OCI-LY3 (cell line): ENCODE results near the gene NEUROG1.

Experiments used
- H2AFZ ChIP-seq: fragments of 200-600, 300-600 bp; shearing (Covaris generic); 2 replicates; pipeline ENCODE4 v1.6.0; 2014; ENCODE audit warnings: antibody characterized with exemption, low read depth, low read length
- H3K27ac ChIP-seq: fragments of 200-600, 300-600 bp; sonication (generic); 2 replicates; pipeline ENCODE4 v1.5.1; 2014; ENCODE audit warnings: mild to moderate bottlenecking, low read length, moderate library complexity, mixed read lengths
- H3K27me3 ChIP-seq: fragments of 200-600, 300-600 bp; sonication (generic); 2 replicates; pipeline ENCODE4 v1.6.1; 2014; ENCODE audit warnings: low read depth, low read length, mixed read lengths
- H3K36me3 ChIP-seq: fragments of 200-600, 300-600 bp; sonication (generic); replicated peaks from 2 replicates; pipeline ENCODE3; 2014; ENCODE audit warnings: low read depth, low read length, mixed read lengths
- H3K4me1 ChIP-seq: fragments of 300-600, 200-600 bp; sonication (generic); 2 replicates; pipeline ENCODE4 v1.6.1; 2014; ENCODE audit warnings: low read length, mixed read lengths
- H3K4me2 ChIP-seq: fragments of 200-600, 300-600 bp; sonication (generic); 2 replicates; pipeline ENCODE4 v1.6.1; 2014; ENCODE audit warnings: low read length, mixed read lengths
- H3K4me3 ChIP-seq: fragments of 300-600, 200-600 bp; sonication (generic); 2 replicates; pipeline ENCODE4 v1.5.1; 2014; ENCODE audit warnings: antibody characterized with exemption, mild to moderate bottlenecking, low read length, moderate library complexity
- H3K79me2 ChIP-seq: fragments of 300-600, 200-600 bp; shearing (Covaris generic); 2 replicates; pipeline ENCODE4 v1.6.1; 2014; ENCODE audit warnings: mild to moderate bottlenecking, low read length, mixed read lengths
- H3K9ac ChIP-seq: fragments of 300-600, 200-600 bp; shearing (Covaris generic); 2 replicates; pipeline ENCODE4 v1.6.0; 2014; ENCODE audit warnings: mild to moderate bottlenecking, low read length, moderate library complexity
- H3K9me3 ChIP-seq: fragments of 200-600, 300-600 bp; shearing (Covaris generic); 2 replicates; pipeline ENCODE4 v1.6.1; 2014; ENCODE audit warnings: low read length, mixed read lengths; ENCODE audit not compliant: insufficient read depth
- H4K20me1 ChIP-seq: fragments of 200-600, 300-600 bp; sonication (generic); 2 replicates; pipeline ENCODE4 v1.6.1; 2016; ENCODE audit warnings: low read length, mixed read lengths; ENCODE audit not compliant: insufficient read depth
- CTCF ChIP-seq: fragments of 200-600, 300-600 bp; sonication (generic); IDR thresholded peaks from 2 replicates; pipeline ENCODE4 v1.5.1; 2014; ENCODE audit warnings: antibody characterized with exemption, low read length, low read depth
- EZH2phosphoT487 ChIP-seq: fragments of 200-600 bp; shearing (Covaris generic); IDR thresholded peaks from 2 replicates; pipeline ENCODE4 v1.6.1; 2018; ENCODE audit warnings: antibody characterized with exemption, mixed run types, low read depth

Gene NEUROG1

GRCh38 chr5:135541807-135542502, 6.2 kb upstream of the NEUROG1 start:
- no peaks in the 10 kb centered on the region for H3K36me3 ChIP-seq
- no peaks in the 10 kb centered on the region for H3K4me1 ChIP-seq
- no peak overlapping the region for H3K4me3 ChIP-seq
- no peaks in the 10 kb centered on the region; the same call in 1 of the 2 replicates for H3K27me3 ChIP-seq
- no peaks in the 10 kb centered on the region for H4K20me1 ChIP-seq
- H2AFZ ChIP-seq, result no peak overlapping the region
- no peak overlapping the region for H3K4me2 ChIP-seq
- no peak overlapping the region for H3K9ac ChIP-seq
- TF ChIP-seq CTCF, result no peak
- TF ChIP-seq EZH2phosphoT487, result no peak
- H3K9me3 ChIP-seq, result no peaks in the 10 kb centered on the region
- no peaks in the 10 kb centered on the region for H3K79me2 ChIP-seq
- no peak overlapping the region for H3K27ac ChIP-seq

GRCh38 chr5:135539430-135540005, 3.8 kb upstream of the NEUROG1 start:
- Histone ChIP-seq H3K4me1 (no peaks in the 10 kb centered on the region), H3K9ac (no peak overlapping the region), H3K27me3 (no peaks in the 10 kb centered on the region; the same call in 1 of the 2 replicates), H3K27ac (no peak overlapping the region), H3K4me3 (no peak overlapping the region), H4K20me1 (no peaks in the 10 kb centered on the region), H3K36me3 (no peaks in the 10 kb centered on the region), H3K9me3 (no peaks in the 10 kb centered on the region), H3K79me2 (no peaks in the 10 kb centered on the region), H3K4me2 (no peak overlapping the region), H2AFZ (no peak overlapping the region)
- TF ChIP-seq EZH2phosphoT487 (no peak), CTCF (no peak)

GRCh38 chr5:135538261-135538660, 2.5 kb upstream of the NEUROG1 start:
- no peak overlapping the region for H3K9ac ChIP-seq
- H3K36me3 ChIP-seq, result no peaks in the 10 kb centered on the region
- no peak overlapping the region for H3K4me3 ChIP-seq
- no peaks in the 10 kb centered on the region; the same call in 1 of the 2 replicates for H3K27me3 ChIP-seq
- no peaks in the 10 kb centered on the region for H3K4me1 ChIP-seq
- no peak for TF ChIP-seq CTCF
- TF ChIP-seq EZH2phosphoT487, result no peak
- no peaks in the 10 kb centered on the region for H3K79me2 ChIP-seq
- H3K27ac ChIP-seq, result no peak overlapping the region
- H2AFZ ChIP-seq, result no peak overlapping the region
- H4K20me1 ChIP-seq, result no peaks in the 10 kb centered on the region
- no peak overlapping the region for H3K4me2 ChIP-seq
- H3K9me3 ChIP-seq, result no peaks in the 10 kb centered on the region

GRCh38 chr5:135537745-135538144, 2.0 kb upstream of the NEUROG1 start:
- H3K4me2 ChIP-seq, result no peak overlapping the region
- TF ChIP-seq CTCF, result no peak
- no peak overlapping the region for H3K27ac ChIP-seq
- H3K79me2 ChIP-seq, result no peaks in the 10 kb centered on the region
- H2AFZ ChIP-seq, result no peak overlapping the region
- H3K4me1 ChIP-seq, result no peaks in the 10 kb centered on the region
- H4K20me1 ChIP-seq, result no peaks in the 10 kb centered on the region
- H3K27me3 ChIP-seq, result no peaks in the 10 kb centered on the region; the same call in 1 of the 2 replicates
- no peak overlapping the region for H3K9ac ChIP-seq
- H3K36me3 ChIP-seq, result no peaks in the 10 kb centered on the region
- no peaks in the 10 kb centered on the region for H3K9me3 ChIP-seq
- no peak overlapping the region for H3K4me3 ChIP-seq
